Measurements from ENCODE around the gene ENTPD8. TPM values are rescaled to one million over a fixed set of nuclear protein-coding genes. Genes with fewer than 3 reads are reported as not detected.

ENTPD8 gene
- total and polyA plus RNA-seq, 2 of the 13 experiments (the other 11 are each of a cell fraction or from before 2014, with no cell fraction given), result 0.26 to 0.44 TPM

- TF ChIP-seq ZBTB4 (CRISPR knock-in tag; IDR thresholded peaks at IDR 0.05; ENCODE audit: borderline replicate concordance), result no peak
- TF ChIP-seq HNRNPK (IDR thresholded peaks at IDR 0.05; ENCODE audit: low read depth, low read length, poor library complexity, severe bottlenecking), result no peak
- TF ChIP-seq ZNF510 (CRISPR knock-in tag; IDR thresholded peaks at IDR 0.05; ENCODE audit: low read depth), result no peak
- no peak for TF ChIP-seq CENPX (CRISPR knock-in tag; IDR thresholded peaks at IDR 0.05)
- TF ChIP-seq KDM2A (CRISPR knock-in tag; IDR thresholded peaks at IDR 0.05; ENCODE audit: borderline replicate concordance, low read depth), result peak; percentile 23; the same call in 1 of the 2 replicates
- TF ChIP-seq ZNF512B (CRISPR knock-in tag; IDR thresholded peaks at IDR 0.05; ENCODE audit: borderline replicate concordance), result no peak
- peak; percentile 83 for TF ChIP-seq PAF1 (CRISPR knock-in tag; IDR thresholded peaks at IDR 0.05)
- no peak for TF ChIP-seq SKIL (CRISPR knock-in tag; IDR thresholded peaks at IDR 0.05; ENCODE audit: borderline replicate concordance)
- 0 out of 2 replicates have a peak, but pooled peaks have one; percentile 52 for TF ChIP-seq ZC3H4 (CRISPR knock-in tag; IDR thresholded peaks at IDR 0.05; ENCODE audit: borderline replicate concordance)
- 0 out of 2 replicates have a peak, but pooled peaks have one; percentile 19 for TF ChIP-seq ZGPAT (CRISPR knock-in tag; IDR thresholded peaks at IDR 0.05)
- no peak for TF ChIP-seq ZNF33B (CRISPR knock-in tag; IDR thresholded peaks at IDR 0.05)
- no peak for TF ChIP-seq GLMP (CRISPR knock-in tag; IDR thresholded peaks at IDR 0.05; ENCODE audit: borderline replicate concordance)
- TF ChIP-seq SSRP1 (CRISPR knock-in tag; IDR thresholded peaks at IDR 0.05), result peak; percentile 72; the same call in 1 of the 2 replicates
Observed at GRCh38 chr9:137447722-137448601, 6.8 kb upstream of the ENTPD8 start (continued).
